SJCRH30 (cell line): Measurements from ENCODE around the gene ARF1. TPM values are rescaled to one million over a fixed set of nuclear protein-coding genes. Genes with fewer than 3 reads are reported as not detected.

Experiments used
- DNase-seq, 2 experiments: peaks; one replicate each; pipeline ENCODE4 v3.0.0-alpha.2; 2015 to 2020
- H3K27ac ChIP-seq: fragments of 250-450 bp; sonication (Bioruptor Pico); 2 replicates; pipeline ENCODE4 v1.5.1; 2020; ENCODE audit warnings: mild to moderate bottlenecking, moderate library complexity
- H3K27me3 ChIP-seq: fragments of 250-450 bp; sonication (Bioruptor Pico); 2 replicates; pipeline ENCODE4 v1.5.1; 2020; ENCODE audit warnings: mild to moderate bottlenecking, moderate library complexity
- H3K36me3 ChIP-seq: fragments of 250-450 bp; sonication (Bioruptor Pico); 2 replicates; pipeline ENCODE4 v1.5.1; 2020; ENCODE audit warnings: mild to moderate bottlenecking, moderate library complexity
- H3K4me1 ChIP-seq: fragments of 250-450 bp; sonication (Bioruptor Pico); 2 replicates; pipeline ENCODE4 v1.5.1; 2020; ENCODE audit warnings: mild to moderate bottlenecking, moderate library complexity
- H3K4me3 ChIP-seq: fragments of 250-450 bp; sonication (Bioruptor Pico); 2 replicates; pipeline ENCODE4 v1.5.1; 2020; ENCODE audit warnings: mild to moderate bottlenecking, moderate library complexity
- H3K9me3 ChIP-seq: fragments of 250-450 bp; sonication (Bioruptor Pico); replicated peaks from 2 replicates; pipeline ENCODE4 v1.5.1; 2020; ENCODE audit warnings: mild to moderate bottlenecking, moderate library complexity
- total RNA-seq: library from RNA; depleted of rRNA; stranded (reverse); fragments of >200 nt; shearing (Covaris generic); gene quantifications from 2 replicates; pipeline ENCODE4 v1.2.3, GENCODE V29; 2014

Gene ARF1
- total RNA-seq, 1 experiment from 2014 or later: 309 TPM

- 0 out of 2 replicates have a peak, but pooled peaks cover 4% of the 10 kb centered on the region for H3K27me3 ChIP-seq
- no peaks in the 10 kb centered on the region for H3K4me1 ChIP-seq
- no peak for DNase-seq
- H3K9me3 ChIP-seq: 0 out of 2 replicates have a peak, but pooled peaks cover 2% of the 10 kb centered on the region
- H3K27ac ChIP-seq: no peak overlapping the region
- H3K4me3 ChIP-seq: no peak overlapping the region
- no peaks in the 10 kb centered on the region for H3K36me3 ChIP-seq
These were observed 37.5 kb upstream of the ARF1 start for GRCh38 chr1:228044961-228045360.

- H3K9me3 ChIP-seq: 0 out of 2 replicates have a peak, but pooled peaks cover 2% of the 10 kb centered on the region
- no peak for DNase-seq
- 0 out of 2 replicates have a peak, but pooled peaks cover 4% of the 10 kb centered on the region for H3K27me3 ChIP-seq
- no peak overlapping the region for H3K4me3 ChIP-seq
- H3K36me3 ChIP-seq: no peaks in the 10 kb centered on the region
- H3K4me1 ChIP-seq: no peaks in the 10 kb centered on the region
- H3K27ac ChIP-seq: no peak overlapping the region
These were observed 37.1 kb upstream of the ARF1 start for GRCh38 chr1:228045405-228045804.

DNA sequence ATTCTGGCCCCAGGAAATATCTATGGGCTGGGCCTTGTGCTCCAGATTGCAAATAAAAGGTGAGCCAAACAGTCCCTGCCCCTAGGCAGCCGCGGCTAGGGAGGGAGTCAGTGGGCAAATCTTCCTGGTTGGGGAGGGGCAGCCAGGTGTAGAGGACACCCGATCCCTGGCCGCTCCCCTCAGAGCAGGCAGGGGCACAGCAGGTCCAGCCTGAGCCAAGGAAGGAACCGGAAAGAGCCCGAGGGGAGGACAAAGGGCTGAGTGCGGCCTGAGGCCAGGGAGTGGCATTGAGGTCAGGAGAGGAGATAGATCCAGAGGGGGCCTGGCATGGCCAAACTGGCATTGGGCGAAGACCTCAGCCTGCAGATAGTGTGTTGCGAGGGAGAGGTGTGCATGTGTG, 36.6 kb upstream of the ARF1 start:
- DNase-seq: no peak
- 0 out of 2 replicates have a peak, but pooled peaks cover 2% of the 10 kb centered on the region for H3K9me3 ChIP-seq
- 0 out of 2 replicates have a peak, but pooled peaks cover 4% of the 10 kb centered on the region for H3K27me3 ChIP-seq

GRCh38 chr1:228046421-228047182, 35.9 kb upstream of the ARF1 start:
- 0 out of 2 replicates have a peak, but pooled peaks cover 4% of the 10 kb centered on the region for H3K27me3 ChIP-seq
- H3K36me3 ChIP-seq: no peaks in the 10 kb centered on the region
- H3K27ac ChIP-seq: no peak overlapping the region
- H3K4me3 ChIP-seq: no peak overlapping the region
- H3K4me1 ChIP-seq: no peaks in the 10 kb centered on the region
- DNase-seq: no peak
- H3K9me3 ChIP-seq: 0 out of 2 replicates have a peak, but pooled peaks cover 2% of the 10 kb centered on the region

More for the DNA sequence above, 36.6 kb upstream of the ARF1 start:
- H3K27ac ChIP-seq: no peak overlapping the region
- no peak overlapping the region for H3K4me3 ChIP-seq
- no peaks in the 10 kb centered on the region for H3K4me1 ChIP-seq
- H3K36me3 ChIP-seq: no peaks in the 10 kb centered on the region

- DNase-seq: no peak
- Histone ChIP-seq H3K27ac (no peak overlapping the region), H3K4me1 (no peaks in the 10 kb centered on the region), H3K9me3 (0 out of 2 replicates have a peak, but pooled peaks cover 2% of the 10 kb centered on the region), H3K4me3 (no peak overlapping the region), H3K27me3 (0 out of 2 replicates have a peak, but pooled peaks cover 4% of the 10 kb centered on the region), H3K36me3 (no peaks in the 10 kb centered on the region)
These were observed 35.4 kb upstream of the ARF1 start for GRCh38 chr1:228047183-228047466.

- no peak for DNase-seq
- Histone ChIP-seq H3K27ac (no peak overlapping the region), H3K4me3 (no peak overlapping the region), H3K27me3 (0 out of 2 replicates have a peak, but pooled peaks cover 4% of the 10 kb centered on the region), H3K4me1 (no peaks in the 10 kb centered on the region), H3K9me3 (no peaks in the 10 kb centered on the region), H3K36me3 (no peaks in the 10 kb centered on the region)
These were observed 34.4 kb upstream of the ARF1 start for GRCh38 chr1:228048120-228048519.

GRCh38 chr1:228048659-228049298, 33.7 kb upstream of the ARF1 start:
- Histone ChIP-seq H3K4me3 (no peak overlapping the region), H3K36me3 (no peaks in the 10 kb centered on the region), H3K27ac (no peak overlapping the region), H3K4me1 (no peaks in the 10 kb centered on the region), H3K9me3 (no peaks in the 10 kb centered on the region), H3K27me3 (no peaks in the 10 kb centered on the region)
- no peak for DNase-seq

- Histone ChIP-seq H3K9me3 (no peaks in the 10 kb centered on the region), H3K4me3 (no peak overlapping the region), H3K36me3 (no peaks in the 10 kb centered on the region), H3K27ac (no peak overlapping the region), H3K27me3 (no peaks in the 10 kb centered on the region), H3K4me1 (no peaks in the 10 kb centered on the region)
- DNase-seq: no peak
These were observed 31.8 kb upstream of the ARF1 start for GRCh38 chr1:228050571-228051231.

DNA sequence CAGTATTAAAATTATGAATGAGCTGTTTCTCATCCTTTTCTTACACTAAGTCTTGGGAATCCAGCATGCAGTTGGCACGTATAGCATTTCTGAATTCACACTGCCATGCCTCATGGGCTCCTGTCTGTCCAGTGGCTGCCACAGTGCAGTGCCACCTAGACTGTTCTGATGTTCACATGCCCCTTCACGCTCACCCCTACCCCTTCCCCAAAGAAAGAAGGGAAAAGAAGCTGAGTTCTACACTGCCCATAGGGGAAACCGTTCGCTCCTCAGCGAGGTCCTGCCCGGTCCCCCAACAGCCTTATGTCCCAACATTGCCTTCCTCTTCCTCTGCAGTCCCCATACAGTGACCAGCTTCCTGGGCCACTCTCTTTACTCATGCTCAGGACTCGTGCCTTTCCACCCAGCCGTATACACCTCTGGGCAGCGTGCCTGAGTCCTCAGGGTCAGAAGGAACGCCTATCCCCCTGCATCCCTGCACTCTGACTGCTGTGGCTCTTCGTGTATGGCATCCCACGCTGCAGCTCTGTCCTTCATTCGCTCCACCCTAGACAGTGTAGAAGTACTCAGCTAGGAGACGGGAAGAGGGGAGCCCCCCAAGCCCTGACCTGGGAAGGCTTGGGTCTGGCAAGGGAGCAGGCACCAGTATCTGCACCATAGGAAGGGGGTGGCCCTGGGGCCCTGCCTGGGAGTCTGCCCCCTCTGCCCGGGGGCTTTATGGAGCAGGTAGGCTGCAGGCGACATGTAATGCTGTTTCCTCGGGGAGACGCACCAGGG, 24.1 kb upstream of the ARF1 start:
- no peaks in the 10 kb centered on the region for H3K27me3 ChIP-seq
- DNase-seq: no peak

GRCh38 chr1:228058949-228059633, 23.4 kb upstream of the ARF1 start:
- H3K36me3 ChIP-seq: no peaks in the 10 kb centered on the region
- DNase-seq: no peak
- H3K27ac ChIP-seq: no peak overlapping the region
- no peaks in the 10 kb centered on the region for H3K9me3 ChIP-seq
- no peaks in the 10 kb centered on the region for H3K4me1 ChIP-seq
- no peak overlapping the region for H3K4me3 ChIP-seq
- H3K27me3 ChIP-seq: no peaks in the 10 kb centered on the region

More for the DNA sequence above, 24.1 kb upstream of the ARF1 start:
- no peaks in the 10 kb centered on the region for H3K36me3 ChIP-seq
- H3K4me3 ChIP-seq: no peak overlapping the region
- no peak overlapping the region for H3K27ac ChIP-seq
- no peaks in the 10 kb centered on the region for H3K9me3 ChIP-seq
- no peaks in the 10 kb centered on the region for H3K4me1 ChIP-seq

- Histone ChIP-seq H3K27me3 (no peaks in the 10 kb centered on the region), H3K9me3 (no peaks in the 10 kb centered on the region), H3K27ac (no peak overlapping the region), H3K4me3 (no peak overlapping the region), H3K4me1 (no peaks in the 10 kb centered on the region), H3K36me3 (no peaks in the 10 kb centered on the region)
- no peak for DNase-seq
These were observed 22.7 kb upstream of the ARF1 start for GRCh38 chr1:228059634-228060457.

DNA sequence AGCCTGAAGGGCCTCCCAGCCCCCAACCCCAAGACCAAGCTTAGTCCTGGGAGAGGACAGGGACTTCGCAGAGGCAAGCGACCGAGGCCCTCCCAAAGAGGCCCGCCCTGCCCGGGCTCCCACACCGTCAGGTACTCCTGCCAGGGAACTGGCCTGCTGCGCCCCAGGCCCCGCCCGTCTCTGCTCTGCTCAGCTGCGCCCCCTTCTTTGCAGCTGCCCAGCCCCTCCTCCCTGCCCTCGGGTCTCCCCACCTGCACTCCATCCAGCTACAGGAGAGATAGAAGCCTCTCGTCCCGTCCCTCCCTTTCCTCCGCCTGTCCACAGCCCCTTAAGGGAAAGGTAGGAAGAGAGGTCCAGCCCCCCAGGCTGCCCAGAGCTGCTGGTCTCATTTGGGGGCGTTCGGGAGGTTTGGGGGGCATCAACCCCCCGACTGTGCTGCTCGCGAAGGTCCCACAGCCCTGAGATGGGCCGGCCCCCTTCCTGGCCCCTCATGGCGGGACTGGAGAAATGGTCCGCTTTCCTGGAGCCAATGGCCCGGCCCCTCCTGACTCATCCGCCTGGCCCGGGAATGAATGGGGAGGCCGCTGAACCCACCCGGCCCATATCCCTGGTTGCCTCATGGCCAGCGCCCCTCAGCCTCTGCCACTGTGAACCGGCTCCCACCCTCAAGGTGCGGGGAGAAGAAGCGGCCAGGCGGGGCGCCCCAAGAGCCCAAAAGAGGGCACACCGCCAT, 21.9 kb upstream of the ARF1 start:
- Histone ChIP-seq H3K9me3 (no peaks in the 10 kb centered on the region), H3K36me3 (no peaks in the 10 kb centered on the region), H3K27me3 (no peaks in the 10 kb centered on the region; the same call in 1 of the 2 replicates), H3K4me3 (no peak overlapping the region), H3K4me1 (no peaks in the 10 kb centered on the region), H3K27ac (no peak overlapping the region)
- DNase-seq: no peak
